Measurements from ENCODE around the gene TNFRSF8.

The TNFRSF8 gene

GRCh38 chr1:12180903-12181302, 117.8 kb downstream of the TNFRSF8 start:
- Histone ChIP-seq H3K4me1 (ENCODE audit: control insufficient read depth in 2 of 2, insufficient read depth in 2 of 2, low read length in 2 of 2) (peaks cover 25 to 26% of the 10 kb centered on the region in 2 donors), H3K9ac (ENCODE audit: low read depth in 1 of 2, low read length in 2 of 2) (no peak overlapping the region), H3K27ac (ENCODE audit: low read depth in 2 of 2, low read length in 2 of 2) (peak overlapping the region; percentile 56 to 67)

GRCh38 chr1:12181568-12181967, 118.5 kb downstream of the TNFRSF8 start:
- Histone ChIP-seq H3K4me1 (ENCODE audit: control insufficient read depth in 2 of 2, insufficient read depth in 2 of 2, low read length in 2 of 2) (peaks cover 27 to 32% of the 10 kb centered on the region in 2 donors), H3K9ac (ENCODE audit: low read depth in 1 of 2, low read length in 2 of 2) (no peak overlapping the region), H3K4me3 (ENCODE audit: low read length in 2 of 2) (no peak overlapping the region), H3K27ac (ENCODE audit: low read depth in 2 of 2, low read length in 2 of 2) (peak overlapping the region in 1 of 2 donors; percentile 56), H3K9me3 (ENCODE audit: control insufficient read depth in 2 of 2, low read length in 2 of 2) (no peaks in the 10 kb centered on the region), H3K36me3 (ENCODE audit: control insufficient read depth in 2 of 2, insufficient read depth in 2 of 2, low read length in 2 of 2) (no peaks in the 10 kb centered on the region), H3K27me3 (ENCODE audit: control insufficient read depth in 2 of 2, insufficient read depth in 2 of 2, low read length in 2 of 2) (no peaks in the 10 kb centered on the region)

More at GRCh38 chr1:12180903-12181302, 117.8 kb downstream of the TNFRSF8 start:
- no peaks in the 10 kb centered on the region for H3K27me3 ChIP-seq (ENCODE audit: control insufficient read depth in 2 of 2, insufficient read depth in 2 of 2, low read length in 2 of 2)
- no peaks in the 10 kb centered on the region for H3K9me3 ChIP-seq (ENCODE audit: control insufficient read depth in 2 of 2, low read length in 2 of 2)
- H3K36me3 ChIP-seq (ENCODE audit: control insufficient read depth in 2 of 2, insufficient read depth in 2 of 2, low read length in 2 of 2): no peaks in the 10 kb centered on the region
- H3K4me3 ChIP-seq (ENCODE audit: low read length in 2 of 2): no peak overlapping the region

- Histone ChIP-seq H3K9me3 (ENCODE audit: control insufficient read depth in 2 of 2, low read length in 2 of 2) (no peaks in the 10 kb centered on the region), H3K27ac (ENCODE audit: low read depth in 2 of 2, low read length in 2 of 2) (peak overlapping the region; percentile 5 to 44), H3K36me3 (ENCODE audit: control insufficient read depth in 2 of 2, insufficient read depth in 2 of 2, low read length in 2 of 2) (no peaks in the 10 kb centered on the region), H3K4me3 (ENCODE audit: low read length in 2 of 2) (no peak overlapping the region), H3K4me1 (ENCODE audit: control insufficient read depth in 2 of 2, insufficient read depth in 2 of 2, low read length in 2 of 2) (peaks cover 25 to 30% of the 10 kb centered on the region in 2 donors), H3K9ac (ENCODE audit: low read depth in 1 of 2, low read length in 2 of 2) (no peak overlapping the region), H3K27me3 (ENCODE audit: control insufficient read depth in 2 of 2, insufficient read depth in 2 of 2, low read length in 2 of 2) (no peaks in the 10 kb centered on the region)
Observed at GRCh38 chr1:12182410-12182984, 119.4 kb downstream of the TNFRSF8 start.

- Histone ChIP-seq H3K4me1 (ENCODE audit: control insufficient read depth in 2 of 2, insufficient read depth in 2 of 2, low read length in 2 of 2) (peaks cover 20 to 28% of the 10 kb centered on the region in 2 donors), H3K27ac (ENCODE audit: low read depth in 2 of 2, low read length in 2 of 2) (peak overlapping the region; percentile 76 to 81), H3K4me3 (ENCODE audit: low read length in 2 of 2) (no peak overlapping the region), H3K9ac (ENCODE audit: low read depth in 1 of 2, low read length in 2 of 2) (no peak overlapping the region), H3K27me3 (ENCODE audit: control insufficient read depth in 2 of 2, insufficient read depth in 2 of 2, low read length in 2 of 2) (no peaks in the 10 kb centered on the region), H3K9me3 (ENCODE audit: control insufficient read depth in 2 of 2, low read length in 2 of 2) (no peaks in the 10 kb centered on the region), H3K36me3 (ENCODE audit: control insufficient read depth in 2 of 2, insufficient read depth in 2 of 2, low read length in 2 of 2) (no peaks in the 10 kb centered on the region)
Observed at GRCh38 chr1:12183095-12183794, 120.1 kb downstream of the TNFRSF8 start.

GRCh38 chr1:12184008-12184681, 121.0 kb downstream of the TNFRSF8 start:
- peaks cover 14 to 23% of the 10 kb centered on the region in 2 donors for H3K4me1 ChIP-seq (ENCODE audit: control insufficient read depth in 2 of 2, insufficient read depth in 2 of 2, low read length in 2 of 2)
- H3K4me3 ChIP-seq (ENCODE audit: low read length in 2 of 2): peak overlapping the region in 1 of 2 donors; percentile 31
- peak overlapping the region; percentile 24 to 38 for H3K9ac ChIP-seq (ENCODE audit: low read depth in 1 of 2, low read length in 2 of 2)
- no peaks in the 10 kb centered on the region for H3K9me3 ChIP-seq (ENCODE audit: control insufficient read depth in 2 of 2, low read length in 2 of 2)
- peak overlapping the region; percentile 76 to 81 for H3K27ac ChIP-seq (ENCODE audit: low read depth in 2 of 2, low read length in 2 of 2)
- H3K36me3 ChIP-seq (ENCODE audit: control insufficient read depth in 2 of 2, insufficient read depth in 2 of 2, low read length in 2 of 2): peaks cover 0 to 2% of the 10 kb centered on the region in 2 donors
- no peaks in the 10 kb centered on the region for H3K27me3 ChIP-seq (ENCODE audit: control insufficient read depth in 2 of 2, insufficient read depth in 2 of 2, low read length in 2 of 2)

GRCh38 chr1:12185036-12185917, 122.2 kb downstream of the TNFRSF8 start:
- H3K9ac ChIP-seq (ENCODE audit: low read depth in 1 of 2, low read length in 2 of 2): peak overlapping the region in 1 of 2 donors; percentile 38
- H3K4me3 ChIP-seq (ENCODE audit: low read length in 2 of 2): no peak overlapping the region
- H3K9me3 ChIP-seq (ENCODE audit: control insufficient read depth in 2 of 2, low read length in 2 of 2): no peaks in the 10 kb centered on the region
- peaks cover 14 to 21% of the 10 kb centered on the region in 2 donors for H3K4me1 ChIP-seq (ENCODE audit: control insufficient read depth in 2 of 2, insufficient read depth in 2 of 2, low read length in 2 of 2)
- peaks cover 0 to 4% of the 10 kb centered on the region in 2 donors for H3K36me3 ChIP-seq (ENCODE audit: control insufficient read depth in 2 of 2, insufficient read depth in 2 of 2, low read length in 2 of 2)
- peak overlapping the region; percentile 76 to 81 for H3K27ac ChIP-seq (ENCODE audit: low read depth in 2 of 2, low read length in 2 of 2)
- no peaks in the 10 kb centered on the region for H3K27me3 ChIP-seq (ENCODE audit: control insufficient read depth in 2 of 2, insufficient read depth in 2 of 2, low read length in 2 of 2)

GRCh38 chr1:12185918-12186678, 123.0 kb downstream of the TNFRSF8 start:
- Histone ChIP-seq H3K4me1 (ENCODE audit: control insufficient read depth in 2 of 2, insufficient read depth in 2 of 2, low read length in 2 of 2) (peaks cover 14 to 21% of the 10 kb centered on the region in 2 donors), H3K9ac (ENCODE audit: low read depth in 1 of 2, low read length in 2 of 2) (no peak overlapping the region), H3K4me3 (ENCODE audit: low read length in 2 of 2) (no peak overlapping the region)

GRCh38 chr1:12186679-12186985, 123.5 kb downstream of the TNFRSF8 start:
- Histone ChIP-seq H3K9me3 (ENCODE audit: control insufficient read depth in 2 of 2, low read length in 2 of 2) (no peaks in the 10 kb centered on the region), H3K9ac (ENCODE audit: low read depth in 1 of 2, low read length in 2 of 2) (no peak overlapping the region), H3K4me3 (ENCODE audit: low read length in 2 of 2) (no peak overlapping the region), H3K27me3 (ENCODE audit: control insufficient read depth in 2 of 2, insufficient read depth in 2 of 2, low read length in 2 of 2) (no peaks in the 10 kb centered on the region), H3K36me3 (ENCODE audit: control insufficient read depth in 2 of 2, insufficient read depth in 2 of 2, low read length in 2 of 2) (peaks cover 0 to 8% of the 10 kb centered on the region in 2 donors), H3K4me1 (ENCODE audit: control insufficient read depth in 2 of 2, insufficient read depth in 2 of 2, low read length in 2 of 2) (peaks cover 14 to 21% of the 10 kb centered on the region in 2 donors), H3K27ac (ENCODE audit: low read depth in 2 of 2, low read length in 2 of 2) (no peak overlapping the region)

More at GRCh38 chr1:12185918-12186678, 123.0 kb downstream of the TNFRSF8 start:
- H3K27me3 ChIP-seq (ENCODE audit: control insufficient read depth in 2 of 2, insufficient read depth in 2 of 2, low read length in 2 of 2): no peaks in the 10 kb centered on the region
- peaks cover 0 to 8% of the 10 kb centered on the region in 2 donors for H3K36me3 ChIP-seq (ENCODE audit: control insufficient read depth in 2 of 2, insufficient read depth in 2 of 2, low read length in 2 of 2)
- H3K27ac ChIP-seq (ENCODE audit: low read depth in 2 of 2, low read length in 2 of 2): peak overlapping the region; percentile 6 to 81
- no peaks in the 10 kb centered on the region for H3K9me3 ChIP-seq (ENCODE audit: control insufficient read depth in 2 of 2, low read length in 2 of 2)

- Histone ChIP-seq H3K4me1 (ENCODE audit: control insufficient read depth in 2 of 2, insufficient read depth in 2 of 2, low read length in 2 of 2) (peaks cover 14 to 21% of the 10 kb centered on the region in 2 donors), H3K9ac (ENCODE audit: low read depth in 1 of 2, low read length in 2 of 2) (no peak overlapping the region), H3K27ac (ENCODE audit: low read depth in 2 of 2, low read length in 2 of 2) (no peak overlapping the region), H3K9me3 (ENCODE audit: control insufficient read depth in 2 of 2, low read length in 2 of 2) (no peaks in the 10 kb centered on the region), H3K27me3 (ENCODE audit: control insufficient read depth in 2 of 2, insufficient read depth in 2 of 2, low read length in 2 of 2) (no peaks in the 10 kb centered on the region), H3K4me3 (ENCODE audit: low read length in 2 of 2) (no peak overlapping the region), H3K36me3 (ENCODE audit: control insufficient read depth in 2 of 2, insufficient read depth in 2 of 2, low read length in 2 of 2) (peaks cover 3 to 14% of the 10 kb centered on the region in 2 donors)
Observed at GRCh38 chr1:12188115-12188514, 125.0 kb downstream of the TNFRSF8 start.

Measured in mucosa of rectum (tissue), 2 donors.